Activated CD4-positive, alpha-beta T cell treated with anti-CD3 and anti-CD28 coated beads for 1 hour (primary cell): ENCODE measurements around the gene LILRA2.
"Not testable (repeated sequence)": the region's sequence is repeated elsewhere in the genome, so short reads cannot be mapped to it uniquely, and the experiment has no call there.

Source experiments
- DNase-seq: peaks from one replicate; pipeline ENCODE4 v3.0.0-alpha.2; 2020

The LILRA2 gene

GRCh38 chr19:54612428-54612827, 38.8 kb downstream of the LILRA2 start:
- DNase-seq: no peak

DNA sequence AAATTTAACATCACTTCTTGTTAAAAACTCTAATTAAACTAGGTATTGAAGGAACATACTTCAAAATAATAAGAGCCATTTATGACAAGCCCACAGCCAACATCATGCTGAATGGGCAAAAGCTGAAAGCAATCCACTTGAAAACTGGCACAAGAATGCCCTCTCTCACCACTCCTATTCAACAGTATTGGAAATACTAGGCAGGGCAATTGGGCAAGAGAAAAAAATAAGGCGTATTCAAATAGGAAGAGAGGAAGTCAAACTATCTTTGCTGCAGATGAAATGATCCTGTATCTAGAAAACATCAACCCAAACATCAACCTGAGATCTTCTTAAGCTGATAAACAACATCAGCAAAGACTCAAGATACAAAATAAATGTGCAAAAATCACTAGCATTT, 41.1 kb downstream of the LILRA2 start:
- no peak for DNase-seq

DNA sequence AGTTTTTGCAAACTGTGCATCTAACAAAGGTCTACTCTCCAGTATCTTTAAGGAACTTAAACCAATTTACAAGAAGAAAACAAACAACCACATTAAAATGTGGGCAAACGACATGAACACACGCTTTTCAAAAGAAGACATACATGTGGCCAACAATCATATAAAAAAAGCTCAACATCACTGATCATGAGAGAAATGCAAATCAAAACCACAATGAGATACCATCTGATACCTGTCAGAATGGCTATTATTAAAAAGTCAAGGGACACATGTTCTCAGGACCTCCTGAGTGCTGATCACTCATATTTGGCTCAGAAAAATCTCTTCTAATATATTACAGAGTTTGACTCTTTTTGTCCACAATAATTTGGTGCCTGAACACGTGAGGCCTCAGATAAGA, 42.5 kb downstream of the LILRA2 start:
- DNase-seq: no peak

DNA sequence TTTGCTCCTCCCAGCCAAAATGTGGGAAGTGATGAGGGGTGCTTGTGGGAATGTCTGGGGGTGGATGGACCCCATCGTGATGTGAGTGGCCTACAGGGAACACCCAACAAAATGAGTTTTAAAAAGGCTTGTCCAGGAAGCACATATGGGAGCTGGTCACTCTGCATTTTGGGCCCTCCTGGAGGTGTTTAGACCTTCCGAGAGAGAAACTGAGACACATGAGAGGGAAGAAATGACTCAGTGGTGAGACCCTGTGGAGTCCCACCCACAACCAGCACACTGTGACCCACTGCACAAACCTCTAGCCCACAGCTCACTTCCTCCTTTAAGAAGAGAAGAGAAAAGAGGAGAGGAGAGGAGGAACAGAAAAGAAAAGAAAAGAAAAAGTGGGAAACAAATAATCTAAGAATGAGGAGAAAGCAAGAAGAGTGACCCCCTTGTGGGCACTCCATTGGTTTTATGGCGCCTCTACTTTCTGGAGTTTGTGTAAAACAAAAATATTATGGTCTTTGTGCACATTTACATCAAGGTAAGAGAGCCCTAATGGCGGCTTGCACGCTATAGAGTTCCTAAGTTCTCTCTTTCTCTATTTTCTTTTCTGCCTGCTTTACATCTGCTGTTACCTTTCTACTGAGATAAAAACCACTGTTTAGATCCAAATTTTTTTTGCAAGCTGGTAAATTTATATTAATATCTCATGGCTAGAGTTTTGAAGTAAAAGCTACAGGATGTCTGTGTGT, 43.4 kb downstream of the LILRA2 start:
- DNase-seq: no peak

DNA sequence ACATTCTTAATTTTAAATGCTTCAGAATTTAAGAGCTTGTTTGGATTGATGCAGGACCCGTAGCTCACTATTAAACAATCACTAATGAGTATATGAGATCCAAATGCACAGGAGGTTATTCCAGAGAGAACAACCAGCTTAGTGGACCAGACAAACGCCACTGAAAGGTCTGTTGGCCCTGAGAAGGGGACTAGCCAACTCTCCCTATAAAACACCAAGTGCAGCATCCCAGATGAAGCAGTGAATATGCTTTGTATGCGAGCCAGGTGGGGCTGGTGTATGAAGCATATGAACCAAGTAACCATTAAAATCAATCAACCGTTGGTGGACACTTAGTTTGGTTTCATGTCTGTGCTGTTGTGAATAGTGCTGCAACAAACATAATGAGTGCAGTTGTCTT, 46.9 kb downstream of the LILRA2 start:
- no peak for DNase-seq

GRCh38 chr19:54622431-54622830, 48.8 kb downstream of the LILRA2 start:
- no peak for DNase-seq

DNA sequence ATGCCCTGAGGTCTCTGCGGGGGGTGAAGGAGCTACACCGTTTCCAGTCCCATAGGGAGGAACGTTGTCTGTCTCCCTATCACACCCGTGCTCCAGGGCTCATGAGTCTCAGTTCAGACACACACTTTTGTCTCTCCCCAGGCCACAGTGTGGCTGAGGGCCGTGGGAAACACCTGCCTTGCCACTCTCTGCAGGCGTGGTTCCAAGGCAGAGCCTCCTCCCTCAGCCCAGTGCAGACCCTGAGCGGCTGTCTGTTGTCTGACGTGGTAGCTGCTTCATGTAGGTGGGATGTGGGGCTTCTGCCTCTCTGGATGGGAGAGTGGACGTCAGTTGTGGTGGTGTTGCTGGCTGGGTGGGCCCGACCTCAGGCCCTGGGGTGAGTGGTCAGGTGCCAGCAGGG, 50.6 kb downstream of the LILRA2 start:
- not testable (repeated sequence) for DNase-seq

- not testable (repeated sequence) for DNase-seq
Observed at GRCh38 chr19:54624934-54625730, 51.5 kb downstream of the LILRA2 start.

DNA sequence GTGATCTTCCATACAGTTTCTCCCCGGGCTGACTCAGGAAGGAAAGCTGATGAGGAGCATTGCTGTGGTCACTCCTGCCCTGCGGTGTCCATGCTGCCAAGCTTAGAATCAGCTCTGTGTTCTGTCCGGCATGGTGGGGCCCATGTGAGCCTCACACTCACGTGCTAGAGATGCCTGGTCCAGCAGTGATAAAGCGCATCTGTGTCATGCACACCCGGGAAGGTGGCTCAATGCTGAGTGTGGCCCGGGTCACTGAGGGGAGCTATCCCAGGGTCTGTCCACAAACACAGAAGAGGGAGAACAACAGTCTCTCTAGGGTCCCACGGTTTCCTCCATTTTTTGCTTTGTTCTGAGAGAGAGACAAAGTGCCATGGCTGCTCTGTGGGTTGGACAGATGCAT, 53.2 kb downstream of the LILRA2 start:
- no peak for DNase-seq

GRCh38 chr19:54627912-54628311, 54.3 kb downstream of the LILRA2 start:
- DNase-seq: not testable (repeated sequence)

GRCh38 chr19:54630262-54630661, 56.7 kb downstream of the LILRA2 start, which contains the start of gene LILRB1:
Gene LILRB1 (plus strand): TSS chr19:54630484. CDS start chr19:54631074, 590 bp downstream.
- not testable (repeated sequence) for DNase-seq

DNA sequence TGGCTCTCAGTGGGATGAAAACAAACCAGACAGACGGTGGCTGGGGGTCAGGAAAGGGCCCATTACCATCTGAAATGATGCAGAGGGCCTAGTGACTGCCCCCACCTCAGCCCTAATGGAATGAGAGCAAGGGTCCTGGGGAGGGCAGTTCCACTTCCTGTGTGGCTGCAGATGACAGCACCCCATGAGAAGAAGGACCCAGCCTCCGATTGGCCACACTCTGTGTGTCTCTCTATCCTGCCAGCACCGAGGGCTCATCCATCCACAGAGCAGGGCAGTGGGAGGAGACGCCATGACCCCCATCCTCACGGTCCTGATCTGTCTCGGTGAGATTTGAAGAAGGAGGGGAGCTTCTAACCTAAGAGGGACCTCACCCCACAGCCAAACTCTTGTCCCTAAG, 57.2 kb downstream of the LILRA2 start:
- DNase-seq: no peak

- DNase-seq: not testable (repeated sequence)
Observed at GRCh38 chr19:54631489-54632337, 58.1 kb downstream of the LILRA2 start.

DNA sequence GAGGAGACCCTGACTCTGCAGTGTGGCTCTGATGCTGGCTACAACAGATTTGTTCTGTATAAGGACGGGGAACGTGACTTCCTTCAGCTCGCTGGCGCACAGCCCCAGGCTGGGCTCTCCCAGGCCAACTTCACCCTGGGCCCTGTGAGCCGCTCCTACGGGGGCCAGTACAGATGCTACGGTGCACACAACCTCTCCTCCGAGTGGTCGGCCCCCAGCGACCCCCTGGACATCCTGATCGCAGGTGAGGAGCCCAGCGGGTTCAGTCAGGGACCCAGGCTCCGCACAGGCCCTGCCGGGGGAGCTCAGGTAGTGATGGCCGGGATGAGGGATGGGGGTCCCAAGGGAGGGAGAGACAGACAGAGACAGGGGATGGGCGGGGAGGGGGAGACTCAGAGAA, 58.9 kb downstream of the LILRA2 start:
- not testable (repeated sequence) for DNase-seq

DNA sequence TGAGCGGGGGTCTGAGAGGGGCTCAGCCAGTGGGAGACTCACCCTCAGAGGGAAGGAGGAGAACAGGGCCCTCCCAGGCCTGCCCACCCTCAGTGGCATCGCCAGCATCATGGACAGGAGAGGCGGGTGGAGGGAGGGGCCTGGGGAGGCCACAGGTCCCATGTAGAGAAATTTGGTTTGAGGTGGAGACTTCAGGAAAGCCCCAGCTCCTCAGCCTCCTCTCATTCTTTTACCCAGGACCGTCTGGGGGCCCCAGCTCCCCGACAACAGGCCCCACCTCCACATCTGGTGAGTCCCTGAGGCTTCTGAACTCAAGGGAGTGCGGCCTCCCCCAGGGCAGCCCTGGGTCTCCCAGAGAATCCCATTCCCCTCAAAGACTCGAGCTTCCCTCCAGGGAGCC, 59.8 kb downstream of the LILRA2 start:
- no peak for DNase-seq

GRCh38 chr19:54636081-54636480, 62.5 kb downstream of the LILRA2 start:
- not testable (repeated sequence) for DNase-seq

DNA sequence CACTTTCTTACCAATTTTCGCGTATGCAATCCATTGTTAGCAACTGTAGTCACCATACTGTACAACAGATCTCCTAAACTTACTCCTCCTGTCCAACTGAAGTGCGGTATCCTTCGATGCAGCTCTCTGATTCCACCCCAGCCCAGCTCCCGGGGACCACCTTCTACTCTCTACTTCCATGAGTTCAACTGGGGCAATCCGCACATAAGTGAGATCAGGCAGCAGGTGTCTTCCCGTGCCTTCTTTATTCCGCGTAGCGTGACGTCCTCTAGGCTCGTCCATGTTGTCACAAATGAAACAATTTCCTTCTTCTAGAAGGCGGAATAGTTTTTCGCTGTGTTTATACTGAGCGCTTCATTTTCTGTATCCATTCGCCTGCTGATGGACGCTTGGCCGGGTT, 65.1 kb downstream of the LILRA2 start:
- DNase-seq: no peak
